Lung (tissue), 12 donors: ENCODE measurements around the gene LTBR. TPM values are rescaled to one million over a fixed set of nuclear protein-coding genes. Genes with fewer than 3 reads are reported as not detected.

ENCODE experiments used
- ATAC-seq: fragments of 200-7000 bp; cut with Tn5 transposase; one replicate; pipeline ENCODE4 v1.9.1; 2020; ENCODE audit warnings: moderate number of reproducible peaks; ENCODE audit not compliant: insufficient read depth, low FRiP score
- DNase-seq, 3 donors: peaks; one replicate each; pipeline ENCODE4 v3.0.0-alpha.2; 2013 to 2017
- H3K27ac ChIP-seq, 2 donors: one replicate each; pipeline ENCODE4 v1.5.1; 2013; ENCODE audit warnings: mild to moderate bottlenecking in 2 of 2, moderate library complexity in 2 of 2, control low read depth in 1 of 2, inconsistent platforms in 1 of 2, low read depth in 1 of 2, low read length in 1 of 2
- H3K27me3 ChIP-seq, 3 donors: one replicate each; pipeline ENCODE4 v1.5.1; 2013; ENCODE audit warnings: low read length in 2 of 3; ENCODE audit not compliant: control insufficient read depth in 3 of 3, insufficient read depth in 3 of 3
- H3K36me3 ChIP-seq, 4 donors: one replicate each; pipeline ENCODE4 v1.5.1; 2013; ENCODE audit warnings: low read length in 4 of 4, mild to moderate bottlenecking in 1 of 4, moderate library complexity in 1 of 4; ENCODE audit not compliant: control insufficient read depth in 4 of 4, insufficient read depth in 4 of 4
- H3K4me1 ChIP-seq, 5 donors: one replicate each; pipeline ENCODE4 v1.5.1; 2013; ENCODE audit warnings: low read length in 5 of 5, mild to moderate bottlenecking in 2 of 5, moderate library complexity in 1 of 5; ENCODE audit not compliant: control insufficient read depth in 5 of 5, insufficient read depth in 5 of 5
- H3K4me3 ChIP-seq: one replicate; pipeline ENCODE4 v1.5.1; 2013; ENCODE audit warnings: mild to moderate bottlenecking, control low read depth, moderate library complexity
- H3K9ac ChIP-seq, 2 donors: one replicate each; pipeline ENCODE4 v1.5.1; 2013; ENCODE audit warnings: low read length in 2 of 2, control low read depth in 1 of 2; ENCODE audit not compliant: insufficient read depth in 1 of 2
- H3K9me3 ChIP-seq, 4 donors: one replicate each; pipeline ENCODE4 v1.5.1; 2013; ENCODE audit warnings: low read length in 3 of 4, mild to moderate bottlenecking in 1 of 4, moderate library complexity in 1 of 4; ENCODE audit not compliant: control insufficient read depth in 4 of 4, insufficient read depth in 3 of 4
- WGBS, 2 donors: extraction: QIAGEN DNeasy Blood & Tissue Kit; methylation state at CpG; one replicate each; pipeline ENCODE4 v1.1.7; 2013; 5-methylcytosine and 5-hydroxymethylcytosine counted together
- polyA plus RNA-seq, 2 donors: library from polyadenylated mRNA; stranded (reverse); fragments of 200-250 nt; gene quantifications; one replicate each; pipeline ENCODE4 v1.2.1, GENCODE V29; 2013
- total RNA-seq, 2 donors: library from RNA; depleted of rRNA in 1 of 2; stranded (reverse); fragments of >200 nt in 1 of 2; gene quantifications; one replicate each; pipeline ENCODE4 v1.2.1, GENCODE V29; 2014 to 2021
- TF ChIP-seq, protein P1 (sequence below): IDR thresholded peaks from 2 replicates; pipeline ENCODE4 v1.5.1; 2012; ENCODE audit warnings: mild to moderate bottlenecking; ENCODE audit errors: control extremely low read depth, extremely low read depth
- donor health status: control.
- donor health status: control.
- donor health status: Bipolar disorder and iron deficiency.
- donor health status: healthy.
- donor health status: DM: yes; HTN: yes; CAD: no.

The LTBR gene
- total and polyA plus RNA-seq, 4 donors = 52.6 to 134 (median 122) TPM

DNA sequence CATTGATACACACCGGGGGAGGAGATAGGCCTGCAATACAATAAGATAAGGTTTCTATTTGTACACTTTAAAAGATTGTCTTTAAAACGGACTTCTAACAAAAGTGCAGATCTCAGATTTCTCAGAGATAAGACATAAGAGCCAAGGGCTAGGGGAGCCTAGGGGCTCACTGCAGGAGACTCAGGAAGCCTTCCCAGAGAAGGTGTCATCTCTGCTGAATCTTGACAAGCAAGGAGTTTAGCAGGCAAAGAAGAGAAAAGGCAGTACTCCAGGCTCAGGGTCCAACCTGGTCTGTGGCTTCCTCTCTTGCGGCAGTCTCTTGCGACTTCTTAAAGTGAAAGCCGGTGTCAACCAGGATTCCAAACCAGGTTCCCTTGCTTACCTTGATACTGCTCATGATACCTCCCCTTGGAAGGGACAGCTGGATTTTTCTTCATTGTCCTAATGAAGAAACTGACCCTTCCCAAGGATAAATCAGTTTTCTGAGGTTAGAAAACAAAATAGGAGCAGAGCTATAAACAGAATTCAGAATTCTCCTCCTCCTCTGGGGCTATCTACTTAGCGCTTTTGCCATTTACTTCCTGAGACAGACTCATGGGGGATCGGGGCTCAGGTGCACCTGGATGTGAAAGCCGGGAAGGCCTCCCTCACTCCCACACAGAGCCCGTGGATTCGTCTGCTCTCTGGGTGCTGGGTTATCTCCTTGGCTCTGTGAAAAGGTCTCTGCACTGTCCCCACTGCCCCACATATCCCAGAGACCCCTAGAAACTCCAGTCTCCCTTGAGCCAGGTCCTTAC lies 6.9 kb upstream of the LTBR start:
- DNase-seq = no peak
- Histone ChIP-seq H3K4me1 (peaks cover 0 to 39% (median 11%) of the 10 kb centered on the region in 5 donors), H3K9ac (no peak overlapping the region), H3K9me3 (no peaks in the 10 kb centered on the region), H3K4me3 (no peak overlapping the region), H3K27me3 (no peaks in the 10 kb centered on the region), H3K36me3 (no peaks in the 10 kb centered on the region), H3K27ac (peak overlapping the region in 1 of 2 donors; percentile 87)
- ATAC-seq = no peak
- TF ChIP-seq, protein P1, sequence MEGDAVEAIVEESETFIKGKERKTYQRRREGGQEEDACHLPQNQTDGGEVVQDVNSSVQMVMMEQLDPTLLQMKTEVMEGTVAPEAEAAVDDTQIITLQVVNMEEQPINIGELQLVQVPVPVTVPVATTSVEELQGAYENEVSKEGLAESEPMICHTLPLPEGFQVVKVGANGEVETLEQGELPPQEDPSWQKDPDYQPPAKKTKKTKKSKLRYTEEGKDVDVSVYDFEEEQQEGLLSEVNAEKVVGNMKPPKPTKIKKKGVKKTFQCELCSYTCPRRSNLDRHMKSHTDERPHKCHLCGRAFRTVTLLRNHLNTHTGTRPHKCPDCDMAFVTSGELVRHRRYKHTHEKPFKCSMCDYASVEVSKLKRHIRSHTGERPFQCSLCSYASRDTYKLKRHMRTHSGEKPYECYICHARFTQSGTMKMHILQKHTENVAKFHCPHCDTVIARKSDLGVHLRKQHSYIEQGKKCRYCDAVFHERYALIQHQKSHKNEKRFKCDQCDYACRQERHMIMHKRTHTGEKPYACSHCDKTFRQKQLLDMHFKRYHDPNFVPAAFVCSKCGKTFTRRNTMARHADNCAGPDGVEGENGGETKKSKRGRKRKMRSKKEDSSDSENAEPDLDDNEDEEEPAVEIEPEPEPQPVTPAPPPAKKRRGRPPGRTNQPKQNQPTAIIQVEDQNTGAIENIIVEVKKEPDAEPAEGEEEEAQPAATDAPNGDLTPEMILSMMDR = no peak
- WGBS, 2 donors = 43 to 46% methylated on average over 10 of the region's 10 CpGs

DNA sequence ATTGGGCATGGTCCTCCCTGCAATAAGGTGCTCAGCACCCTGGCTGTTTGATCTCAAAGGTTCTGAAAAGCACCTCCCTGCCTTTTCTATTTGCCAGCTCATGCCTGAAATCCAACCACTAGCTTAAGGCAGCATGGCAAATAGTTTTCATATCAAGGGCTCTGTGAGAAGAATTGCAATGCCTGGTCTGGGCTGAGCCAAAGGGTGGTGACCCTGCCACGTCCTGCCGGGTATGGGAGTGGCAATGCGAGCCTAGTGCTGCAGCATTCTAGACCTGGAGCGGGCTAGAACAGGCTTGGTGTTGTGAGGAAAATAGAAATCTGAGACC lies 6.3 kb upstream of the LTBR start:
- DNase-seq = no peak
- peak overlapping the region in 1 of 2 donors; percentile 87 for H3K27ac ChIP-seq
- no peaks in the 10 kb centered on the region for H3K36me3 ChIP-seq
- no peak overlapping the region for H3K9ac ChIP-seq
- H3K27me3 ChIP-seq = no peaks in the 10 kb centered on the region
- TF ChIP-seq, protein P1 = no peak
- H3K4me3 ChIP-seq = no peak overlapping the region
- peaks cover 0 to 33% (median 15%) of the 10 kb centered on the region in 5 donors for H3K4me1 ChIP-seq
- 36 to 68% methylated on average over 4 of the region's 4 CpGs for WGBS, 2 donors
- ATAC-seq = peak; percentile 23
- no peaks in the 10 kb centered on the region for H3K9me3 ChIP-seq

DNA sequence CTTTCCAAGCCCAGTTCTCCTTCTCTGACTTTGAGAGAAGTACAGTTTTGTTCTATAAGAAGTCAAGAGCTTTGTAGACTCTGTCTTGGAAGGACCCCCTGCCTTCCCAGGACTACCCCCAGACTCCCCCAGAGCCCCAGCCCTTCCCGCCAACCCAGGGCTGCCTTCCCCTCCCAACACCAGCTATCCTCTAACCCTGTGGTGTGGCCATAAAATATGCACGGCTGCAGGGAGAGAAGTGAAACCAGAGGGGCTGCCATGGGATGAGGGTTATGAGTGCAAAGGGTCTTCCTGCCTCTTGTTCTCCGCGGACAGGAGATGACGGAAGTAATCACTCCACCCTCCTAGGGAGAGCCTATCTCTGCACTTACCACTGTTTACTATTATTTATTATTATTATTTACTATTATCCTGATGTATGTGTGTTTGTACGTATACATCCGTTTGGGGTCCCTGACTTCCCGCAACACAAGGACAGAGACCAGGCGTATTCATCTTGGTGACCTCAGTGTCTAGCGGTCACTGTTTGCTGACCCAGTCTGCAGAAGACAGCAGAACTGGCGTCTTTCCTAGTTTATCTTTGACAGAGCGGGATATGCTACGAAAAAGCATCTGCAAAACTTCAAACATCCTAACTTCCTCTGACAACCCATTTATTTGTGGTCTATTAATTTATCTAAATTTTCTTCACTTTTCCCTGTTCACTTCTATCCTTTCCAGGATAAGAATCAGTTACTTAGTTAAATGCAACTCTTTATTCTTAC lies 5.1 kb upstream of the LTBR start:
- TF ChIP-seq, protein P1 = no peak
- DNase-seq (peak in 1 of 3 donors; percentile 63), ATAC-seq (no peak)
- H3K27me3 ChIP-seq = no peaks in the 10 kb centered on the region
- peaks cover 0 to 41% (median 25%) of the 10 kb centered on the region in 5 donors for H3K4me1 ChIP-seq
- H3K9me3 ChIP-seq = no peaks in the 10 kb centered on the region
- no peak overlapping the region for H3K4me3 ChIP-seq
- WGBS, 2 donors = 58 to 61% methylated on average over 13 of the region's 13 CpGs
- H3K27ac ChIP-seq = peak overlapping the region in 1 of 2 donors; percentile 81
- H3K36me3 ChIP-seq = no peaks in the 10 kb centered on the region
- no peak overlapping the region for H3K9ac ChIP-seq
